HG03045 (cell line): Measurements from ENCODE around the gene MVB12B.

ENCODE experiments used
- ATAC-seq: cut with Tn5 transposase; IDR thresholded peaks from one replicate; pipeline ENCODE4 v1.9.1; 2021; ENCODE audit warnings: mild to moderate bottlenecking, moderate library complexity; ENCODE audit not compliant: unreplicated experiment

Gene MVB12B

DNA sequence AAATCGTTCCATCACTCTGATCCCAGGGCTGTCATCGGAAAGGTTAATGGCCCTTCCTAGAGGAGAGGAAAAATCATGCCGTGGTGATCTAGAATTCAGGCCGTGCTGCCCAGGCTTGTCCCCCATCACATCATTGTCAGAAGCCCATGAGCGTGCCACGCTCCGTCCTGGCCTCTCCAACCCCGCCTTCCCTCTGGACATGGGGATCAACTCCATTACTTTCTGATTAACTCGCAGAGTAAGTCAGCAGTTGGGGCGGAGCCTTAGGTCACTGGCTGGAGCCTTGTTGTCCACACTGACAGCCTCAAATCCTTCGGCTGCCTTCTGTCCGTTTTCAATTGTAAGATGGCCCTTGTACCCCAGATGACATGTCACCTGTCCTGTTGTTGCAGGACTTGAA lies 75.0 kb downstream of the MVB12B start:
- ATAC-seq = no peak

GRCh38 chr9:126403397-126403796 lies 76.8 kb downstream of the MVB12B start:
- ATAC-seq = no peak

DNA sequence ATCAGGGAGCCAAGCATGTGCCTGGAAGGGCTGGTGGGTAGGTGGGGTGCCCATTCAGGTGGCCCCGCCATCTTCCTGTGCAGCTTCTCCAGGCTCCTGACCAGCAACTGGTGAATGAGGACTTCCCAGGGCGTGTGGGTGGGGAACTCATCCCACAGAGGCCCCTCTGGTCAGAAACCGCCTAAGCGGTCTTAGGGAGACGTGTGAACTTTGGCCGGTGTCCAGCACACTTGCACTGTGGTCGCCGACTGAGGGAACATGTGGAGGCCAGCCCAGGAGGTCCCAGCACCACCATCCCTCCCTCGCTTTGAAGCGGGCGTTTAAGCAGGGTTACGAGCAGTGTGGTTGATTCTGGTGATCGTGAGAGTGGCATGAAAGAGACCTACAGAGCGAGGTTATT lies 77.8 kb downstream of the MVB12B start:
- no peak for ATAC-seq

GRCh38 chr9:126406075-126406667 lies 79.5 kb downstream of the MVB12B start:
- no peak for ATAC-seq

DNA sequence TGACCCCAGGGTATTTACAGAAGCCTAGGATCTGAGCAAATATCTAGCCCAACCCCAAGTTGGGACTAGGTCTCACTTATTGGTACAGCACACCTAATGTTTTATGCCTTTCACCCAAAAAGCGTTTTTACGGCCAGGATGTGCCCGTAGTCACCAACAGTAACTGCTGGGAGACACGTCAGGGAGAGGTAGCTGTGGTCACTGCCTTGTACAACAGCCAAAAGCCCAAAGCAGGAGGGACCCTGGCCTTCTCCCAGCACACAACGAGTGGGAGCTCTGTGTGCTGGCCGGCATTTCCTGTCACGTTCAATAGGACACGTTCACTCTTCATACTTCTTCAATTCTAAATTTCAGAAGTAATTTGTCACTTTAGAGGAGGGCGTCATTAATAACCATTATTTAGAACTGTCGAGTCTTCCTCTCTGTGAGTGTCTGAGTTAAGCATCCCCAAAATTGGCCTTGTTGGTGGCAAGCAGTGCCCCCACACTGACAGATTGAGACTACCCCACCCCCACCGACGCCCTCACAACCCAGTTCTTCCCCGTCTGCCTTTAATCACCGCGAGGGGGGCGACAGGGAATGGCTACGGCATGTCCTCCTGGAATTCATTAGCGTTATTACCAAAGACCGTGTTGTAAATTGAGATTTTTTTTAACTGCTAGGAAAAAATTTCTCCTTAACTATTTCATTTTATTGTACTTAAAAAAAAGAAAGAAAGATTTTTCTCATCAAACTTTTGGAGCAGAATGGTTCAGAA lies 80.7 kb downstream of the MVB12B start:
- no peak for ATAC-seq

DNA sequence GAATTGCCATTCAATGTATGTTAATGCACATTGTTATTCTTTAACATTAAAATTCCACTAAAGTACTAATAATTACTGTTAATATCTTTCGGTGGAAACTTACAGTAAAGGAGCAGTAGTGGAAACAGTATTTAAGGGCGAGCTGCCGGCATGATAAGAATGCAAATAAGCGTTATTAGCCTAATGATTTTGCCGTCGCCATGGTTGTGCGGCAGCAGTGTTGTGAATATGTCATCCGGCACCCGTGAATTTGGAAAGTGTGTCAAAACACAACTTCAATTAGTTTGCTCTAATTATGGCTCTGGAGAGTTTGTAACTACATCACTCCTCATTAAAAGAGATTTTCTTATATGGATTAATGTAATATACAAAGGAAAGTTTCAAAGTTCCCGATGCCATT lies 81.4 kb downstream of the MVB12B start:
- no peak for ATAC-seq

DNA sequence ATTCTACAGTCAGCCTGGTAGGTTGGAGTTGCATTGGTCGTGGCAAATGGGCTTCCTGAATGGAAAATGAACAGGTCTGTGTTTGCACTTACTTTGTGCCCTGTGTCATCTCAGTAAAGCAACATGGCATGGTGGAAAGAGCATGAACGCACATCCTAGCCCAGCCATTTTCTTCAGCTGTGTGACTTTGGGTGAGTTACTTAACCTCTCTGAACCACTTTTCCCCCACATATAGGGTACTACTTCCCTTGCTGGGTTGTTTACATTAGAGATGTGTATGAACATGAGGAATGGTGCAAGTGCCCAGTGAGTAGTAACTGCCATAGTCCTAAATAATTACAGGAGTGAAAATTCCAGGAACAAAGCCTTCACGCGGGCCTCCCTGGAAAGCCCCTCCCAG lies 83.6 kb downstream of the MVB12B start:
- ATAC-seq = no peak

DNA sequence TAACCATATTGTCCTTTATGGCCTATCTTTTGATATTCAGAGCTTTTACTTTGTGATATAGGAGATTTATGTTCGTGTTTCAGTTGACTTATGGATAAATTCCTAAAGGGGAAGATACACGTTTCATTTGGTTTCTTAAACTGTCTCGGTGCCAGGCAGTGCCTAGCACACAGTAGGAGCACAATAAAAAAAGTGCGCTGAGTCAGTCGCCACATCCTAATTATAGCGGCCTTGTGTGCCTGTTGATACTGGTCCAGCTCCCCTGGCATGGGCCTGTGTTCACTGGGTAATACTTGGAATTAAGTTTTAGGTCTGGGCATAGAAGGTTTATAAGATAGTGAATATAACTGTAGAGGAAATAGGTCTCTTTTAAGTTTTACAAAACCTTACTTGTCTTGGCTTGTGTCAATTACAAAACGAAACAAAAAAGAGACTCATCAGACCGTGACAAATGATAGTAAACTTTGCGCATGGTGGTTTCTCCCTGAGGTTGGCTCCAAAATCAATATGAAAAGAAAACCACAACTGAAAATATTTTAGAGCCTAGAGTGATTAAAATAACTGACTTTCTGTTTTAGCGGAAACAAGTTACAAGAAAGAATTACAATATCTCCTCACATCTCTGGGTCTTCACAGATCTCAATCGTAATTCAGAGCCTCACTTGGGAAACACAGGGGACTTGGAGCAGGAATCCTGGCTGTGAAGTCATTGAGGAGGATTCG lies 84.8 kb downstream of the MVB12B start:
- no peak for ATAC-seq

GRCh38 chr9:126411948-126412284 lies 85.3 kb downstream of the MVB12B start:
- no peak for ATAC-seq

DNA sequence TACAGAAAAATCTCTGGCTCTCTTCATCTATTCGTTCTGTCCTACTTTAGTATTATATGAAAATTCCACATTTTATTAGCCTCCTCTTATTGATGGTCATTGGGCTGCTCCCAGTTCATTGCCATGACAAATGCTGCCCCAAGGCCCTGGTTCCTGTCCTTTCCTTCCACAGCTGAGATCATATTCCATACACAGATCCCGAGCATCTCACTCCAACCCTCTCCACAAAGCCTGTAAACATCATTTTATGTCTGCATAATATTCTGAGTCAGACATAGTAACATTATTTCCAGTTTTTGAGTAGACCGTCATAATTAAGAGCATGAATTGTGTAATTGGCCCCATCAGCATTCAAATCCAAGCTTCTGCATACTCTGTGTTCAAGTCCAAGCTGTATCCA lies 86.3 kb downstream of the MVB12B start:
- ATAC-seq = no peak

GRCh38 chr9:126413391-126414068 lies 86.9 kb downstream of the MVB12B start:
- ATAC-seq = no peak

- ATAC-seq = no peak
Measured at GRCh38 chr9:126415741-126416370, 89.2 kb downstream of the MVB12B start.

GRCh38 chr9:126417043-126417442 lies 90.4 kb downstream of the MVB12B start:
- ATAC-seq = no peak

DNA sequence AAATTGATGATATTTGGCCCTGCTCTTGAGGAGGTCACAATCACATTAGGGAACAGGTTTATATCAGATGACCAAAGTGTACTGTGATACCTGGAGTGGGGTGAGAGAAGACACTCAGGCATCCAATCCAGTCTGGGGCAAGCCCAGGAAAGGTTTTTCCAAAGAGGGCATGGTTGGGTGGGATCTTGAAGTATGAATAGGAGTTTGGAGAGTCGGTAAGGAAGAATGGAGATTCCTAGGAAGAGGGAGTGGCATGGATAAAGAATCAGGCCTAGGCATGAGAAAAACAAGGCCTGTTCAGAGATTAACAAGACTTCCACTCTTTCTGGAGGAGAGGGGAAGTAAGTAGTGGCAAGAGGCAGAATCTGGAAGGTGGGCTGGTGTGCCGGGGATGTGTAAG lies 91.1 kb downstream of the MVB12B start:
- ATAC-seq = no peak

- ATAC-seq = no peak
Measured at GRCh38 chr9:126418608-126419007, 92.0 kb downstream of the MVB12B start.

GRCh38 chr9:126419475-126419874 lies 92.8 kb downstream of the MVB12B start:
- no peak for ATAC-seq

- no peak for ATAC-seq
Measured at GRCh38 chr9:126420135-126420534, 93.5 kb downstream of the MVB12B start.

- ATAC-seq = no peak
Measured at GRCh38 chr9:126420643-126421564, 94.3 kb downstream of the MVB12B start.

GRCh38 chr9:126421567-126422428 lies 95.2 kb downstream of the MVB12B start:
- ATAC-seq = no peak
